ENCODE data around the gene FLT4. TPM values are rescaled to one million over a fixed set of nuclear protein-coding genes. Genes with fewer than 3 reads are reported as not detected.

FLT4 gene
- total RNA-seq, 2 donors from 2014 or later: 6.3 to 7.5 TPM

- no peak for TF ChIP-seq POLR2A (IDR thresholded peaks at IDR 0.05)
- no peak for TF ChIP-seq CTCF (IDR thresholded peaks at IDR 0.05)
- H3K4me1 ChIP-seq: no peaks in the 10 kb centered on the region
- intact Hi-C loops (cut with DNase I): no loop called here
Measured at GRCh38 chr5:180583738-180584137, 65.7 kb downstream of the FLT4 start.

GRCh38 chr5:180580681-180581080 lies 68.7 kb downstream of the FLT4 start:
- no peak overlapping the region for H3K27ac ChIP-seq
- 90 to 91% methylated on average over 6 of the region's 6 CpGs for WGBS, 2 donors
- H3K4me3 ChIP-seq: no peak overlapping the region
- no peak for DNase-seq
- H3K36me3 ChIP-seq (replicated peaks in 1 of 2; ENCODE audit: insufficient read depth in 1 of 2, low read depth in 2 of 2): no peaks in the 10 kb centered on the region
- no peaks in the 10 kb centered on the region for H3K4me1 ChIP-seq
- TF ChIP-seq POLR2A (IDR thresholded peaks at IDR 0.05) (no peak), CTCF (IDR thresholded peaks at IDR 0.05) (no peak)
- intact Hi-C loops (cut with DNase I): no loop called here
- H3K9me3 ChIP-seq: no peaks in the 10 kb centered on the region
- no peaks in the 10 kb centered on the region for H3K27me3 ChIP-seq
- ATAC-seq: no peak

More at GRCh38 chr5:180583738-180584137, 65.7 kb downstream of the FLT4 start:
- Histone ChIP-seq H3K36me3 (replicated peaks in 1 of 2; ENCODE audit: insufficient read depth in 1 of 2, low read depth in 2 of 2) (no peaks in the 10 kb centered on the region), H3K4me3 (no peak overlapping the region), H3K9me3 (no peaks in the 10 kb centered on the region), H3K27ac (no peak overlapping the region), H3K27me3 (no peaks in the 10 kb centered on the region)
- ATAC-seq (no peak), DNase-seq (no peak)
- 67 to 77% methylated on average over 2 of the region's 2 CpGs for WGBS, 2 donors

GRCh38 chr5:180575571-180575970 lies 73.8 kb downstream of the FLT4 start:
- DNase-seq (no peak), ATAC-seq (no peak)
- no peak for TF ChIP-seq POLR2A (IDR thresholded peaks at IDR 0.05)
- no peak for TF ChIP-seq CTCF (IDR thresholded peaks at IDR 0.05)
- intact Hi-C loops (cut with DNase I): no loop called here
- Histone ChIP-seq H3K27ac (no peak overlapping the region), H3K36me3 (replicated peaks in 1 of 2; ENCODE audit: insufficient read depth in 1 of 2, low read depth in 2 of 2) (peaks cover 2 to 6% of the 10 kb centered on the region in 2 donors), H3K27me3 (no peaks in the 10 kb centered on the region), H3K4me3 (no peak overlapping the region), H3K4me1 (no peaks in the 10 kb centered on the region), H3K9me3 (no peaks in the 10 kb centered on the region)
- 78 to 84% methylated on average over 2 of the region's 2 CpGs for WGBS, 2 donors

GRCh38 chr5:180568914-180569313 lies 80.5 kb downstream of the FLT4 start:
- WGBS, 2 donors: 81 to 84% methylated on average over 8 of the region's 8 CpGs
- intact Hi-C loops (cut with DNase I): no loop called here

More at GRCh38 chr5:180568914-180569313, 80.5 kb downstream of the FLT4 start:
- Histone ChIP-seq H3K27me3 (no peaks in the 10 kb centered on the region), H3K9me3 (no peaks in the 10 kb centered on the region), H3K4me3 (no peak overlapping the region), H3K36me3 (replicated peaks in 1 of 2; ENCODE audit: insufficient read depth in 1 of 2, low read depth in 2 of 2) (peaks cover 0 to 8% of the 10 kb centered on the region in 2 donors), H3K27ac (no peak overlapping the region), H3K4me1 (no peaks in the 10 kb centered on the region)
- ATAC-seq: no peak
- DNase-seq: no peak
- TF ChIP-seq CTCF (IDR thresholded peaks at IDR 0.05): no peak
- no peak for TF ChIP-seq POLR2A (IDR thresholded peaks at IDR 0.05)

Data from body of pancreas (tissue), 4 donors.